Measurements from ENCODE around the gene DNM3. TPM values are rescaled to one million over a fixed set of nuclear protein-coding genes. Genes with fewer than 3 reads are reported as not detected.

The DNM3 gene
- total and polyA plus RNA-seq, 2 of the 8 experiments (the other 6 are each of a cell fraction or from before 2014, with no cell fraction given): 2.0 to 8.5 TPM

DNA sequence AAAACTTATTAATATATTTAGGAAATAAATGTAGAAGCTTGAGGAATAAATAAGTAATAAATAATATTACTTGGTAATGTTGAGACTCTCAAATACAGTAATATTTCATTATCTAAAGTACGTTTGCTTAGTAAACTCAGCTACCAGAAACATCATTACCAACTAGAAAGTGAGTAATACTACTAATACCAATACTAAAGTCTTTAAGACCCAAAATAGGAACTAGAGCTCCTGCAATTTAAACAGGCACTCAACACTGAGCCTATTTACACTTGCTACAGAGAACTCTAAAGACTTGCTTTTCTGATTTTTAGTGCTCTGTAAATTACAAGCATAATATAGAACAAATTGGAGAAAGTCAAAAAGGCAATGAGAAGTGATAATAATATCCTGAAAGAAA, 565.7 kb downstream of the DNM3 start:
- no peak overlapping the region for H2AK5ac ChIP-seq (ENCODE audit: low read depth, low read length)
- H3K4me1 ChIP-seq (replicated peaks in 1 of 4; ENCODE audit: control insufficient read depth in 3 of 4, insufficient read depth in 4 of 4, low read length in 3 of 4): no peaks in the 10 kb centered on the region
- DNase-seq (ENCODE audit: low read depth in 1 of 2, low spot score in 2 of 2) (no peak), FAIRE-seq (no peak)
- H2AFZ ChIP-seq (ENCODE audit: low read length): no peak overlapping the region
- no peaks in the 10 kb centered on the region for H3K9me3 ChIP-seq (ENCODE audit: insufficient read depth in 2 of 2, low read depth in 1 of 2, low read length in 1 of 2)
- no peaks in the 10 kb centered on the region for H3K23me2 ChIP-seq (ENCODE audit: low read depth, low read length)
- H2BK20ac ChIP-seq (ENCODE audit: low read length): no peak overlapping the region
- H3K23ac ChIP-seq (ENCODE audit: insufficient read length): no peak overlapping the region
- no peak overlapping the region for H3K27ac ChIP-seq (ENCODE audit: low read depth, low read length)
- CTCF ChIA-PET (ENCODE audit: partially characterized antibody): interaction anchor here (0.5 to 1.0 kb wide), 2 partner anchors 9 to 1690 kb away, joined by 3 read pairs; no protein-coding TSS in a partner anchor
- H2BK15ac ChIP-seq (ENCODE audit: low read length): no peak overlapping the region
- no peak overlapping the region for H3K4me2 ChIP-seq (ENCODE audit: insufficient read depth in 1 of 2, low read depth in 2 of 2, low read length in 2 of 2)
- no peak overlapping the region for H2BK5ac ChIP-seq (ENCODE audit: low read depth, low read length)
- H4K91ac ChIP-seq (replicated peaks; ENCODE audit: insufficient read length, low read length): no peak overlapping the region
- H3K9ac ChIP-seq (replicated peaks in 1 of 4; ENCODE audit: extremely low read depth in 1 of 4, low read depth in 3 of 4, low read length in 3 of 4): no peak overlapping the region
- H4K5ac ChIP-seq (ENCODE audit: insufficient read length, low read depth, low read length): no peak overlapping the region
- no peaks in the 10 kb centered on the region for H4K20me1 ChIP-seq (replicated peaks in 1 of 2; ENCODE audit: control insufficient read depth in 1 of 2, insufficient read depth in 2 of 2, low read length in 2 of 2)
- TF ChIP-seq USF2 (IDR thresholded peaks at IDR 0.05; ENCODE audit: low read length) (no peak), SP2 (IDR thresholded peaks at IDR 0.05; ENCODE audit: low read length) (no peak), NANOG (IDR thresholded peaks at IDR 0.05; ENCODE audit: insufficient read depth, low read depth, low read length, poor library complexity, severe bottlenecking) (no peak), POLR2A (IDR thresholded peaks at IDR 0.05; ENCODE audit: control extremely low read depth in 1 of 2, low read depth in 2 of 2, low read length in 2 of 2) (no peak), MAFK (IDR thresholded peaks at IDR 0.05; ENCODE audit: low read depth, low read length) (no peak), ASH2L (IDR thresholded peaks at IDR 0.05; ENCODE audit: low read length) (no peak), TEAD4 (IDR thresholded peaks at IDR 0.05; ENCODE audit: low read depth, low read length) (no peak), TCF12 (IDR thresholded peaks at IDR 0.05; ENCODE audit: low read depth, low read length) (no peak), NRF1 (IDR thresholded peaks at IDR 0.05; ENCODE audit: low read depth, low read length) (no peak), KDM1A (IDR thresholded peaks at IDR 0.05; ENCODE audit: borderline replicate concordance, low read length) (no peak), RXRA (IDR thresholded peaks at IDR 0.05; ENCODE audit: insufficient read depth, low read depth, low read length) (no peak), SIRT6 (IDR thresholded peaks at IDR 0.05; ENCODE audit: low read length) (no peak)
- TF ChIP-seq, protein P1, sequence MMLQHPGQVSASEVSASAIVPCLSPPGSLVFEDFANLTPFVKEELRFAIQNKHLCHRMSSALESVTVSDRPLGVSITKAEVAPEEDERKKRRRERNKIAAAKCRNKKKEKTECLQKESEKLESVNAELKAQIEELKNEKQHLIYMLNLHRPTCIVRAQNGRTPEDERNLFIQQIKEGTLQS (IDR thresholded peaks at IDR 0.05; ENCODE audit: insufficient read depth, low read depth, low read length): no peak
- no peak overlapping the region for H4K8ac ChIP-seq (ENCODE audit: extremely low read depth, insufficient read depth, low read length)
- no peaks in the 10 kb centered on the region for H3K27me3 ChIP-seq (replicated peaks in 1 of 4; ENCODE audit: control insufficient read depth in 3 of 4, extremely low read depth in 1 of 4, insufficient read depth in 3 of 4, low read length in 3 of 4)
- no peaks in the 10 kb centered on the region for H3K79me1 ChIP-seq (ENCODE audit: low read depth, low read length)
- H3K79me2 ChIP-seq (ENCODE audit: control insufficient read depth in 1 of 2, insufficient read depth in 2 of 2, low read length in 2 of 2): no peaks in the 10 kb centered on the region
- no peak overlapping the region for H3K4me3 ChIP-seq (ENCODE audit: extremely low read depth in 1 of 4, insufficient read depth in 2 of 4, low read depth in 3 of 4, low read length in 4 of 4)
- no peak overlapping the region for H3K18ac ChIP-seq (ENCODE audit: extremely low read depth, low read length)
- H3K14ac ChIP-seq (ENCODE audit: insufficient read length): no peak overlapping the region
- no peak overlapping the region for H3K4ac ChIP-seq (replicated peaks; ENCODE audit: insufficient read length, low read depth, low read length)
- H3K56ac ChIP-seq (replicated peaks; ENCODE audit: insufficient read length, low read depth, low read length): no peak overlapping the region
- H3K36me3 ChIP-seq (ENCODE audit: control insufficient read depth in 2 of 4, insufficient read depth in 4 of 4, low read length in 3 of 4): no peaks in the 10 kb centered on the region
- H2BK120ac ChIP-seq (replicated peaks; ENCODE audit: low read depth, low read length): no peak overlapping the region
- POLR2A ChIA-PET (ENCODE audit: partially characterized antibody): no interaction called here
- no peak overlapping the region for H2BK12ac ChIP-seq (ENCODE audit: low read depth, low read length)
- WGBS, 2 experiments (ENCODE audit: extremely low coverage in 1 of 2, insufficient coverage in 1 of 2, insufficient read length in 1 of 2, insufficient replicate concordance in 2 of 2, low coverage in 1 of 2, low lambda C conversion rate in 2 of 2, missing lambda C conversion rate in 1 of 2): 80% methylated on average over 1 of the region's 1 CpG; no CpG with 5 or more reads in 1 of the 2 experiments

All from H1 (cell line).